ENCODE measurements around the gene LPXN.
A peak's percentile ranks its signal among the peaks of the same experiment; 100 is the strongest.

DNA sequence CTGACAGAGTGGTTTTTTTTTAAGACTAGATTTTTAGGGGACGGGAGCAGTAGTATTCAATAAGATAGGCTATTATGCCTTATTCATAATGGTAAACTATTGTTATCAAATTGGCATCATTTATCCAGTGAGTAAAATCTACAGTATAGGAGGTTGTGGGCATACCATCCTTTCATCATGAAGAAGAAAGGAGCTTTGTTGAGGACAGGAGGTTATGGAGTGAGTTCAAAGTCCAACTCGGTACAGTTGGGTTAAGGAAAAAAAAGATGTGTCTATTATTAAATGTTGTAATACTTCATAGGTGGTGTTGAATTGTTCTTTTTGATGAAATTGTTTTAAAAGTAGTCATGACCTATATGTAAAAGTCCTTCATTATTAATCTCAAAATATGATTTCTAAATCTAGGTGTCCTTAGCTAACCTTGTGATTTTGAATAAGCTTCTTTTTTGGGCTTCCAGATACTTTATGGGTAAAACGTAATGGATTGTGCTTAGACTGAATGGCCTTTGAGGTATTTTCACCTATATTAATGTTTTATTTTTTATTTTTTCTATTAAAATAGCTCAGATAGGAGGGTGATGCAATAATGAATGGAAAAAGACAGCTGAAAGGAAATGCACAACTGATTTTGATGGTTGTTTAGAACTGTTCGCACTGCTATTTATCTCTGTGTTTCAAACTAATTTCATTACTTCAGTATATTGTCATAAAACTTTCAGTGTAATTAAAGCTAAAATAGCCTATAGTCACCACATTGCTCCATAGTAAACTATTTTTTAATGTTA is 31.5 kb upstream of the LPXN start:
- no peak for TF ChIP-seq NFE2L2 (conservative IDR thresholded peaks at IDR 0.05; ENCODE audit: low read length)
- TF ChIP-seq, protein P1, sequence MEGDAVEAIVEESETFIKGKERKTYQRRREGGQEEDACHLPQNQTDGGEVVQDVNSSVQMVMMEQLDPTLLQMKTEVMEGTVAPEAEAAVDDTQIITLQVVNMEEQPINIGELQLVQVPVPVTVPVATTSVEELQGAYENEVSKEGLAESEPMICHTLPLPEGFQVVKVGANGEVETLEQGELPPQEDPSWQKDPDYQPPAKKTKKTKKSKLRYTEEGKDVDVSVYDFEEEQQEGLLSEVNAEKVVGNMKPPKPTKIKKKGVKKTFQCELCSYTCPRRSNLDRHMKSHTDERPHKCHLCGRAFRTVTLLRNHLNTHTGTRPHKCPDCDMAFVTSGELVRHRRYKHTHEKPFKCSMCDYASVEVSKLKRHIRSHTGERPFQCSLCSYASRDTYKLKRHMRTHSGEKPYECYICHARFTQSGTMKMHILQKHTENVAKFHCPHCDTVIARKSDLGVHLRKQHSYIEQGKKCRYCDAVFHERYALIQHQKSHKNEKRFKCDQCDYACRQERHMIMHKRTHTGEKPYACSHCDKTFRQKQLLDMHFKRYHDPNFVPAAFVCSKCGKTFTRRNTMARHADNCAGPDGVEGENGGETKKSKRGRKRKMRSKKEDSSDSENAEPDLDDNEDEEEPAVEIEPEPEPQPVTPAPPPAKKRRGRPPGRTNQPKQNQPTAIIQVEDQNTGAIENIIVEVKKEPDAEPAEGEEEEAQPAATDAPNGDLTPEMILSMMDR (IDR thresholded peaks at IDR 0.05): no peak
- no peak for TF ChIP-seq EP300 (IDR thresholded peaks at IDR 0.05)
- TF ChIP-seq CEBPB (IDR thresholded peaks at IDR 0.05): peak in 1 of 2 experiments; percentile 30; a peak in 1 of 4 replicates
- no peak for TF ChIP-seq CHD4 (IDR thresholded peaks at IDR 0.05; ENCODE audit: borderline replicate concordance)
- TF ChIP-seq, protein P2, sequence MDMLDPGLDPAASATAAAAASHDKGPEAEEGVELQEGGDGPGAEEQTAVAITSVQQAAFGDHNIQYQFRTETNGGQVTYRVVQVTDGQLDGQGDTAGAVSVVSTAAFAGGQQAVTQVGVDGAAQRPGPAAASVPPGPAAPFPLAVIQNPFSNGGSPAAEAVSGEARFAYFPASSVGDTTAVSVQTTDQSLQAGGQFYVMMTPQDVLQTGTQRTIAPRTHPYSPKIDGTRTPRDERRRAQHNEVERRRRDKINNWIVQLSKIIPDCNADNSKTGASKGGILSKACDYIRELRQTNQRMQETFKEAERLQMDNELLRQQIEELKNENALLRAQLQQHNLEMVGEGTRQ (IDR thresholded peaks at IDR 0.05): no peak
- no peak for TF ChIP-seq RAD21 (conservative IDR thresholded peaks at IDR 0.05 in 1 of 2, IDR thresholded peaks at IDR 0.05 in 1 of 2)

All from A549 (cell line).